HT-29 (cell line): ENCODE results near the gene C3orf38. TPM values are rescaled to one million over a fixed set of nuclear protein-coding genes. Genes with fewer than 3 reads are reported as not detected.
"Not testable (repeated sequence)": the region's sequence is repeated elsewhere in the genome, so short reads cannot be mapped to it uniquely, and the experiment has no call there.

Experiments
- DNase-seq: peaks from one replicate; pipeline ENCODE4 v3.0.0-alpha.2; 2015; ENCODE audit warnings: low spot score
- total RNA-seq: library from RNA; depleted of rRNA; stranded (reverse); fragments of >200 nt; shearing (Covaris generic); gene quantifications from 2 replicates; pipeline ENCODE4 v1.2.3, GENCODE V29; 2014; rRNA removed

The C3orf38 gene
- total RNA-seq, 1 experiment from 2014 or later: 3.3 TPM

DNA sequence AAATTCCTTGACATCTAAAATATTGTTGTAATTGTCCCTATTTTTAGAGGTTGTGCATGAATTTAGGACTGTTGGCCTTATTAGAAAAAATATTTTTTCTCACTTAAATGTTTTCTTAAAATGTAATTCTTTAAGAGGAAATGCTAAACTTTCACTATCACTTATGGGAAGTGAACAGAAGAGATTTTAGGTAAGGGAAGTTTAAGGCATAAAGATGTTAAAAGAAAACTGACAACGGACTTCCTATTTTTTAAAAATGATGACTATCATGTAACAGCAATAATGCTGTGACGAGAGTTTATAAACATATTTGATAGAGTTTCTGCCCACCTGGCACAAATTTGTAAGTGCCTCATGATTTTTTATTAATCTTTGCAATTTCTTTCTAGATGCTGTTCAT, 3.1 kb downstream of the C3orf38 start:
- no peak for DNase-seq

DNA sequence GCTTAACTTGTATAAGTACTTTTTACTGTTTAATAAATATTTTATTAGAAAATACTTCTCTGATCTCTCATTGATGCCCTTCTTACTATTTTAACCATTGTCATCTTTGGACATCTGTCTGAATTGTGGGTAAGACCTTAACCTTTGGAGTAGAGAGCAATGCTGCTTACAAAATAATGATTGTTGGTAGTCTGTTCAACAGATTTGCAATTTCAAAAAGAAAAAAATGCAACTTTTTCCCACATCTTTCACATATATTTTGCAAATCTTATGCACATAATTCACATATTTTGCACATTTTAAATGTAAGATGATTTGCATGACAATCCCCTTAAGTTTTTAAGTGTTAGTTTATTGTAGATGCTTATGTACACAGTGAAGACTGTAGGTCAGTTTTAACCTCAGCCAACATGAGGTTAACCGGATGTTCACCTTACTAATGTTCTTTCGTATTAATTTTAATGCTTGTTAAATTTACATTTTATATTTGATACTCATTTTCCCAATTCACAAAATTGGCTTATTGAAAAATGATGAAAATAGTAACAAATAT, 16.7 kb downstream of the C3orf38 start:
- DNase-seq: no peak

DNA sequence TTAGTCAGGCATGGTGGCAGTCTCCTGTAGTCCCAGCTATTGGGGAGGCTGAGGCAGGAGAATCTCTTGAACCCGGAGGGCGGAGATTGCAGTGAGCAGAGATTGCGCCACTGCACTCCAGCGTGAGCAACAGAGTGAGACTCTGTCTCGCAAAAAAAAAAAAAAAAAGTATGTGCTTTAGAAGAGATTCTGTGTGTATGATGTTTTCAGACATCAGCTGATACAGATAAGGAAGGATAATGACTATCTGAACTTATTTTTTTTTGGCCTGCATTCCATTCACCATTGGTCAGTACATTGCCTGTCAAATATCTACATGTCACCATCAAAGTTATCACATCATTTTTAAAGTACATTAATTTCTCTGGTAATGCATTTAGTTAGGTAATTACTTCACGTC, 17.4 kb downstream of the C3orf38 start:
- no peak for DNase-seq

DNA sequence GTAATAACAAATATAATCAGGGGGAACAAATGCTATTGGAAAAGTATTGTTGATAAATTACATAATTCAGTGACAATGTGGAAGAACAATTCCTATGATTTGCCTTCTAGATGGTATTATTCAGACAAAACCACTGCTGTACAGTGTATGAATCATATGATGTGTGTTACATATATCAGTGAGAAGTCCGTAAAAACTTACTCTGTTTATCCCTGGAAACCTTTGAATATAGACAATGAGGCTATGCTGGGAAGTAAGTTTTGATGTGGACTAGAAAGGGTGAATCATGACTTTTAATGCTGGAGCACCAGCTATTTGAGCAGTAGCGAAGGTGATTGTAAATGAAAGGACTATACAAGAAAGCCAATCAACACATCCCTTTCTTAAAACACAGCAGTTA, 17.9 kb downstream of the C3orf38 start:
- no peak for DNase-seq

DNA sequence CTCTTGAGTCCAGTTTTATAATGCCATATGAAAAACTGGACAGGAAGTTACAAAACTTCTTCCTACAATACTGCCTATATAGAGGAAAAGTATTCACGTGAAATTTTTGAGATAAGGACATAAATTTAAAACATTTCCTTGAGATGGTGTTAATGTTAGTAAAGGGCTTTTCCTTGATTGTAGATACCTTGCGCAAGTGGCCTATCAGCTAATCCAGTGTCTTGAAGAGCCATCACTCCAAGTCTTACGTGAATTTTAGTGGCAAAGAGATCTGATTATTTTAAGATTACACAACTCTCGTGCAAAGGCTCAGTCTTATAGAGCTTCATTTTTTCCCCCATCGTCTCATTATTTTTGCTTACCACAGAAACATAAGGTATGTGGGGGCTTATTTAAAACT, 18.4 kb downstream of the C3orf38 start:
- DNase-seq: no peak

DNA sequence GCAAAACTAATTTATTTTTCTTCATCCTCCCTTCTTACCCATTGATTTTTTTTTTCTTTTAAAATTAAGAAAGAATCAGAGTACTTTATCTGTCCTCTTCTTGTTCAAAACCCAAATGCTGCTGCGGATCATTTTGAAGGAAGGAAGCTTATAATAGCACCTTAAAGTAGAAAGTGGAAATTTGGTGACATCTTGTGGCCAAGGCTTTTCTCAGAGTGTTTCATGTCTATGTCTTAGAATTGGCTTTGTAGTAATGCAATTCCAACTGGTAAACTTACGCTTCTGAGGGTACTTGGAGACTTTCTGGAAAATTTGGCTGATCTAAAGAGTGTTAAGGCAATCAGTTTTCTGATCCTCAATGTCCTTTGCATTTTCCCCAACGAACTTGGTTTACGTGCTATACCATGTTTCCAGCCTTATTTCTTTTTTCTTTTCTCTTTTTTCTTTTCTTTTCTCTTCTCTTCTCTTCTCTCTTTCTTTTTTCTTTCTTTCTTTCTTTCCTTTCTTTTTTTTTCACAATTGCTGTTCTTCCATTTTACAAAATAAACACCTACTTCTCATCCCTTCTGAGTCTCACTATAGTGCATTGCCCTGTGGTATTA, 30.7 kb downstream of the C3orf38 start:
- DNase-seq: peak; percentile 23

DNA sequence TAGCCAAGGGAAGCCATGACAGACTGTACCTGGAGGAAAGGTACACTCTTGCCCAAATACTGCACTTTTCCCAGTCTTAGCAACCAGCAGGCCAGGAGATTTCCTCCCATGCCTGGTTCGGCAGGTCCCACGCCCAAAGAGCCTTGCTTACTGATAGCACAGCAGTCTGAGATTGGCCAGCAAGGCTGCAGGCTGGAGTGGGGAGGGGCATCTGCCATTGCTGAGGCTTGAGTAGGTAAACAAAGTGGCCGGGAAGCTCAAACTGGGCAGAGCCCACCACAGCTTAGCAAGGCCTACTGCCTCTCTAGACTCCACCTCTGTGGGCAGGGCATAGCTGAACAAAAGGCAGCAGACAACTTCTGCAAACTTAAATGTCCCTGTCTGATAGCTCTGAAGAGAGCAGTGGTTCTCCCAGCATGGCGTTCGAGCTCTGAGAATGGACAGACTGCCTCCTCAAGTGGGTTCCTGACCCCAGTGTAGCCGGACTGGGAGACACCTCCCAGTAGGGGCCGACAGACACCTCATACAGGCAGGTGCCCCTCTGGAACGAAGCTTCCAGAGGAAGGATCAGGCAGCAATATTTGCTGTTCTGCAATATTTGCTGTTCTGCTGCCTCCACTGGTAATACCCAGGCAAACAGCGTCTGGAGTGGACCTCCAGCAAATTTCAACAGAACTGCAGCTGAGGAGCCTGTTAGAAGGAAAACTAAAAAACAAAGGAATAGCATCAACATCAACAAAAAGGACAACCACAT, 32.6 kb downstream of the C3orf38 start:
- DNase-seq: not testable (repeated sequence)

DNA sequence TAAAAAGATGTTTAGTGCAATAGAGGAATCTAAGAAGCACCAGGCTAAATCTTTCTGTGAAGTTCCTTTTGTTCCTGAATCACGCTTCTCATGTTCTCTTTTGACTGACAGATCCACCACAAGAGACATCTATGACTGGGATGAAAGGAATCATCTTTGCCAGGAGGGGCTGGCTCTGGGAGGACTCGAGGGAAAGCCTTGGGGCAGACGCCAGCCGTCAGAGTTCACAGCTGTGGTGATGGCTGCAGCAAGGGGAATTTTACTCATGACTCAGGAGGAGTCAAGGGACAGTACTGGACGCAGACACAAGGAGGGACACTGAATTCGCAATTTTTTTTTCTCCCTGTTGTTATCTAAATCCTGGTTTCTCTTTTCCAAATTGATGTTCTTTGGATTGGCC, 38.7 kb downstream of the C3orf38 start:
- no peak for DNase-seq

DNA sequence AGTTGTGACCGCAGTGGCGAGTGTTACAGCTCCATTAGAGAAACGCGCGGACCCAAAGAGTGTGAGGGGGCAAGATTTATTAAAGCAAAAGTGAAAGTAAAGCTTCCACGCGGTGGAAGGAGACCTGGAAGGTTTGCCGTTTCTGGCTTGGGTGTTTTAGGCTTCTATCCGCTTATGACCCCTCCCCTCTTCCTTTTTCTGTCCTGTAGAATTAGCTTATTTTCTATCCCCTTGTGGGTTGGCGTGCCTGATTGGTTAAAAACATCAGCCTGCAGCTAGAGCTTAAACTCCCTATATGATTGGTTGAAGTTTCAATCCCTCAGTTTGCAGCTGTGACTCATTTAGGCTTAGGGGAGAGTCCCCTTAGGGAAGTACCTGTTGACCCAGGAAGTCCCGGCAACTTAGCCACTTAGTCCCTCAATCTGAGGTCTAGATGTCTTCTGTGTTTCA, 39.6 kb downstream of the C3orf38 start:
- DNase-seq: no peak

DNA sequence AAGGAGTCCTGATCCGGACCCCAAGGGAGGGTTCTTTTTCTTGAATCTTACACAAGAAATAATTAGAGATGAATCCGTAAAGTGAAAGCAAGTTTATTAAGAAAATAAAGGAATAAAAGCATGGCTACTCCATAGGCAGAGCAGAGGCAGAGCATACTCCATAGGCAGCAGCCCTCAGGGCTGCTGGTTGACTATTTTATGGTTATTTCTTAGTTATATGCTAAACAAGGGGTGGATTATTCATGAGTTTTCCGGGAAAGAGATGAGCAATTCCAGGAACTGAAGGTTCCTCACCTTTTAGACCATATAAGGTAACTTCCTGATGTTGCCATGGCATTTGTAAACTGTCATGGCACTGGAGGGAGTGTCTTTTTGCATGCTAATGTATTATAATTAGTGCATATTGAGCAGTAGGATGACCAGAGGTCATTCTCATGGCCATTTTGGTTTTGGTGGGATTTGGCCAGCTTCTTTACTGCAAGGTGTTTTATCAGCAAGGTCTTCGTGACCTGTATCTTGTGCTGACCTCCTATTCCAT, 42.2 kb downstream of the C3orf38 start:
- no peak for DNase-seq

DNA sequence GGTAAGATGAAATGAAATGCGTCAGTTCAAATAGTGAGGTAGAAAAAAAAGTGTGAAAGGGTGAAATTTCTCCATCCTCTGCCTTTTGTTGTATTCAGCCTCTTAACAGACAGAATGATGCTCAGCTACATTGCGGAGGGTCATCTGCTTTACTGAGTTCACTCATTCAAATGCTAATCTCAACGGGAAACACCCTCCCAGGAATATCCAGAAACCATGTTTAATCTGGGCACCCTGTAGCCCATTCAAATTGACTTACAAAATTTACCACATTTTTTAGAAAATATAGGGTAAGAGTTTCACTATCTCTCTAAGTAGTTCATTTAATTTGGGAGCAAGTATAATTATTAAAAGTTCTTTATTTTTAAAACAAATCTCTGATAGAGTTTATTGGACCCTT, 42.9 kb downstream of the C3orf38 start:
- no peak for DNase-seq

DNA sequence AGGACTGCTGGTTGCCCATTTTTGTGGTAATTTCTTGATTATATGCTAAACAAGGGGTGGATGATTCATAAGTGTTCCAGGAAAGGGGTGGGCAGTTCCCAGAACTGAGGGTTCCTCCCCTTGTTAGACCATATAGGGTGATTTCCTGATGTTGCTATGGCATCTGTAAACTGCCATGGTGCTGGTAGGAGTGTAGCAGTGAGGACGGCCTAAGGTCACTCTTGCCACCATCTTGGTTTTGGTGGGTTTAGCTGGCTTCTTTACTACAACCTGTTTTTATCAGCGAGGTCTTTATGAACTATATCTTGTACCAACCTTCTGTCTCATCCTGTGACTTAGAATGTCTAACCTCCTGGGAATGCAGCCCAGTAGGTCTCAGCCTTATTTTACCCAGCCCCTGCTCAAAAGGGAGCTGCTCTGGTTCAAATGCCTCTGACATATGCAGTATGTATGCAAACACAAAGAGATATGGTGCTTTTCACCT, 46.2 kb downstream of the C3orf38 start:
- no peak for DNase-seq

DNA sequence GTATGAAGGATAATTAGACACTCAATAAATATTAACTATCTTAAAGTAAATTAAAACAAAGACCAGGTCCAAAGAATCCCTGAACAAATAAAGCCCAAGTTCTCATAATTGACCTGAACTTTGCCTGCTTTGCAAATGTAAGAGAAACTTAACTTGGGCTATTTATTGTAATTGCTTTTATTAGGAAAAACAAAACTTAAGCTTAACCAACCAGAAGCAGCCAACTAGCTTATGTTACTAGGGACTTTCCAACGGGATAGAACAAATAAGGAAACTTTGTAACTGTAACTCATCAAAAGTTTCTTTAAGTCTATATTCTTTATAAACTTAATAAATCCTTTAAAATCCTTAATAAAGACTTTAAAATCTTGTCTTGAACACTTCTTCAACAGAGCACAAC, 48.4 kb downstream of the C3orf38 start:
- DNase-seq: no peak

DNA sequence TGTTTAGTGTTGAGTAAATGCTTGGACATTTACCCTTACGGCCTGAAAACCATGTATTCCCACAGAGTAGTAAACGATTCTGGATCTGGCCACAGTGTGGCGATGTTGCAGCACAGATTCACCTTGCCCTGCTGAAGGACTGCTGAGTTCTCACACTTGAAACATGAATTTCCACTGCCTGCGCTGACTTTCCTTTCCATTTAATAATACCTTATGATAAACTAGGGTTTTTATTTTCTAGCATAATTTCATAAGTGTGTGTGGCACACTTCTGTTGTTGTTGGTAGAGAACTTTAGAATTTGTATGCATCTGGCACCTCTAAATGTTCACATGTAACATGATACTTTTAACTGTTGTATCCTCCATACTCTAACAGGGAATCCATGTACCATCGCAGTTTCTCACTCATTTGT, 53.9 kb downstream of the C3orf38 start:
- DNase-seq: peak; percentile 50

Other genes starting within 250 kb of the C3orf38 start
- 3.3 and 3.6 TPM in 2 replicates for gene CGGBP1, start 91.0 kb upstream of the C3orf38 start, total RNA-seq
- 1.0 and 1.1 TPM in 2 replicates for gene ZNF654, start 90.7 kb upstream of the C3orf38 start, total RNA-seq